HepG2 (cell line): ENCODE measurements around the gene RAB30. TPM values are rescaled to one million over a fixed set of nuclear protein-coding genes. Genes with fewer than 3 reads are reported as not detected.

ENCODE experiments used
- CEBPB ChIP-seq: IDR thresholded peaks from 2 replicates; pipeline ENCODE4 v1.6.1; 2011; ENCODE audit warnings: low read depth, low read length, improper control_type of control experiment, borderline replicate concordance
- DR1 ChIP-seq: sonication (generic); formaldehyde crosslinking; IDR thresholded peaks from 2 replicates; pipeline ENCODE4 v1.8.0; 2021; ENCODE audit warnings: mild to moderate bottlenecking, missing genetic modification reagents, inconsistent platforms
- FOXJ3 ChIP-seq: sonication (generic); formaldehyde crosslinking; IDR thresholded peaks from 2 replicates; pipeline ENCODE4 v1.4.0; 2020; ENCODE audit warnings: missing genetic modification reagents, mild to moderate bottlenecking, borderline replicate concordance
- HHEX ChIP-seq: IDR thresholded peaks from 2 replicates; pipeline ENCODE4 v1.6.1; 2016; ENCODE audit warnings: control low read depth
- HMG20A ChIP-seq: IDR thresholded peaks from 2 replicates; pipeline ENCODE4 v1.6.1; 2016; ENCODE audit warnings: borderline replicate concordance
- STAG1 ChIP-seq: sonication (generic); formaldehyde crosslinking; IDR thresholded peaks from 2 replicates; pipeline ENCODE4 v1.4.0; 2020; ENCODE audit warnings: missing genetic modification reagents
- TBL1XR1 ChIP-seq: fragments of 150-350 bp; IDR thresholded peaks from 2 replicates; pipeline ENCODE4 v1.6.1; 2014; ENCODE audit warnings: borderline replicate concordance, low read length; ENCODE audit not compliant: partially characterized antibody
- ZBTB3 ChIP-seq: sonication (generic); formaldehyde crosslinking; IDR thresholded peaks from 2 replicates; pipeline ENCODE4 v1.4.0; 2020; ENCODE audit warnings: low read depth, mild to moderate bottlenecking, moderate library complexity, missing genetic modification reagents, borderline replicate concordance
- ZMYM2 ChIP-seq: sonication (generic); formaldehyde crosslinking; IDR thresholded peaks from 2 replicates; pipeline ENCODE4 v1.8.0; 2022; ENCODE audit warnings: mild to moderate bottlenecking, missing genetic modification reagents
- ZNF17 ChIP-seq: sonication (generic); formaldehyde crosslinking; IDR thresholded peaks from 2 replicates; pipeline ENCODE4 v1.5.0; 2020; ENCODE audit warnings: mild to moderate bottlenecking, missing genetic modification reagents
- ZNF274 ChIP-seq: sonication (generic); formaldehyde crosslinking; IDR thresholded peaks from 2 replicates; pipeline ENCODE4 v1.5.1; 2020; ENCODE audit warnings: mild to moderate bottlenecking, missing genetic modification reagents
- ZNF329 ChIP-seq: sonication (generic); formaldehyde crosslinking; IDR thresholded peaks from 2 replicates; pipeline ENCODE4 v1.9.0; 2021; ENCODE audit warnings: low read depth, mild to moderate bottlenecking, missing genetic modification reagents
- ZNF33B ChIP-seq: sonication (generic); formaldehyde crosslinking; IDR thresholded peaks from 2 replicates; pipeline ENCODE4 v1.5.1; 2020; ENCODE audit warnings: mild to moderate bottlenecking, missing genetic modification reagents
- ZNF34 ChIP-seq: sonication (generic); formaldehyde crosslinking; IDR thresholded peaks from 2 replicates; pipeline ENCODE4 v1.4.0; 2020; ENCODE audit warnings: mild to moderate bottlenecking, missing genetic modification reagents, borderline replicate concordance
- ZNF343 ChIP-seq: sonication (generic); formaldehyde crosslinking; IDR thresholded peaks from 2 replicates; pipeline ENCODE4 v1.4.0; 2020; ENCODE audit warnings: mild to moderate bottlenecking, missing genetic modification reagents
- ZNF569 ChIP-seq: sonication (generic); formaldehyde crosslinking; IDR thresholded peaks from 2 replicates; pipeline ENCODE4 v1.5.0; 2020; ENCODE audit warnings: mild to moderate bottlenecking, missing genetic modification reagents, moderate library complexity, borderline replicate concordance
- ZNF615 ChIP-seq: sonication (generic); formaldehyde crosslinking; IDR thresholded peaks from 2 replicates; pipeline ENCODE4 v1.5.0; 2020; ENCODE audit warnings: mild to moderate bottlenecking, missing genetic modification reagents, borderline replicate concordance
- ZSCAN22 ChIP-seq: sonication (generic); formaldehyde crosslinking; IDR thresholded peaks from 2 replicates; pipeline ENCODE4 v1.4.0; 2020; ENCODE audit warnings: mild to moderate bottlenecking, missing genetic modification reagents
- polyA plus RNA-seq, 8 experiments: library from polyadenylated mRNA; depleted of rRNA in 3 of 8; stranded (reverse) in 7 of 8; unstranded in 1 of 8; fragments of >200 nt; fragmentation: Illumina TruSeq in 4 of 8; extraction: Trizol in 4 of 8; gene quantifications; 2 replicates each; pipeline versions ENCODE4 v1.2.1 to v1.2.3, GENCODE V29; 2011 to 2016; ENCODE audit warnings: low read depth in 4 of 8, missing spikeins in 1 of 8, mixed read lengths in 1 of 8; ENCODE audit not compliant: insufficient read depth in 1 of 8
- total RNA-seq, 5 experiments: library from RNA; depleted of rRNA; stranded (reverse); fragments of >200 nt; fragmentation: Illumina TruSeq; extraction: Trizol; gene quantifications; 2 replicates each; pipeline ENCODE4 v1.2.3, GENCODE V29; 2016; ENCODE audit warnings: low read depth in 1 of 5
- TF ChIP-seq, protein P1 (sequence below): sonication (generic); formaldehyde crosslinking; IDR thresholded peaks from 2 replicates; pipeline ENCODE4 v1.5.0; 2020; ENCODE audit warnings: mild to moderate bottlenecking, missing genetic modification reagents
- TF ChIP-seq, protein P2 (sequence below): IDR thresholded peaks from 2 replicates; pipeline ENCODE4 v1.6.1; 2018; ENCODE audit warnings: missing genetic modification reagents
- TF ChIP-seq, protein P3 (sequence below): sonication (generic); formaldehyde crosslinking; IDR thresholded peaks from 2 replicates; pipeline ENCODE4 v1.4.0; 2020; ENCODE audit warnings: low read depth, missing genetic modification reagents

Gene RAB30
- total and polyA plus RNA-seq, 2 of the 13 experiments (the other 11 are each of a cell fraction or from before 2014, with no cell fraction given): 3.7 to 5.0 TPM

DNA sequence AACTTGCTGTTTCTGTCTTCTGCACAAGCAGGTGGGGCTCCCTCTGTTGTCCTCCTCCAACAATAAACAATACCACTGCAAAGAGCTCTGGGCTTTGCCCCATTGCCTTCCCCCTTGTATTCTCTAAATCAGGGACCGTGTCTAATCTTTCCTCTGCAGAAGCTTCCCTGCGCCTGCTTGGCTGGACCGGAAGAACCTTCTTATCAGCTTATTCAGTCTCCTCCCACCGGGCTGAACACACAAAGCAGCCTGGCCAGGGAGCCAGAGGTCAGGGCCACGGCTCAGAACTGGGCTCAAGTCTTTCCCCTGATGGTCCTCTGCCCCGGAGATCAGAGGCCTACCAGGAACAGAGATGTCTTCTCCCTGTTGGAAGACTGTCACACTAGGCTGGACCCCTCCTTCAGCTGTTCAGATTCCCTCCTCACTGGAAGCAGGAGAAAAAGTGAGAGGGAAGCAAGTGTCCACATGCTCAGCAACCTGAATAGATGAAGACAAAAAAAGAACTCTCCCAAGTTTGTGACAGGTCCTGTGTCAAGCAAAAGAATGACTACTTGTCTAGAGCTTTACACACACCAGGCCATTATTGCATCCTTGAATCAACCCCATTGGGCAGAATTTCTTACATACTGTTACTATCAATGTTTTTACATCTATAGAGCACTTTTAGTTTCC is 63.7 kb downstream of the RAB30 start (continued):
- TF ChIP-seq TBL1XR1 (no peak), STAG1 (CRISPR knock-in tag) (no peak; the same call in 1 of the 2 replicates), FOXJ3 (peak; percentile 89; the same call in 1 of the 2 replicates), ZNF343 (CRISPR knock-in tag) (0 out of 2 replicates have a peak, but pooled peaks have one; percentile 56), DR1 (CRISPR knock-in tag) (no peak), CEBPB (no peak), ZBTB3 (CRISPR knock-in tag) (no peak; the same call in 1 of the 2 replicates), HMG20A (CRISPR knock-in tag) (peak; percentile 77; the same call in 1 of the 2 replicates), ZNF274 (no peak), ZNF33B (CRISPR knock-in tag) (no peak), ZNF615 (CRISPR knock-in tag) (no peak), ZNF34 (0 out of 2 replicates have a peak, but pooled peaks have one; percentile 58), HHEX (CRISPR knock-in tag) (peak; percentile 58; the same call in 1 of the 2 replicates), ZSCAN22 (CRISPR knock-in tag) (no peak), ZNF329 (CRISPR knock-in tag) (no peak), ZNF569 (no peak), ZNF17 (CRISPR knock-in tag) (no peak), ZMYM2 (peak; percentile 68)
- TF ChIP-seq, protein P1, sequence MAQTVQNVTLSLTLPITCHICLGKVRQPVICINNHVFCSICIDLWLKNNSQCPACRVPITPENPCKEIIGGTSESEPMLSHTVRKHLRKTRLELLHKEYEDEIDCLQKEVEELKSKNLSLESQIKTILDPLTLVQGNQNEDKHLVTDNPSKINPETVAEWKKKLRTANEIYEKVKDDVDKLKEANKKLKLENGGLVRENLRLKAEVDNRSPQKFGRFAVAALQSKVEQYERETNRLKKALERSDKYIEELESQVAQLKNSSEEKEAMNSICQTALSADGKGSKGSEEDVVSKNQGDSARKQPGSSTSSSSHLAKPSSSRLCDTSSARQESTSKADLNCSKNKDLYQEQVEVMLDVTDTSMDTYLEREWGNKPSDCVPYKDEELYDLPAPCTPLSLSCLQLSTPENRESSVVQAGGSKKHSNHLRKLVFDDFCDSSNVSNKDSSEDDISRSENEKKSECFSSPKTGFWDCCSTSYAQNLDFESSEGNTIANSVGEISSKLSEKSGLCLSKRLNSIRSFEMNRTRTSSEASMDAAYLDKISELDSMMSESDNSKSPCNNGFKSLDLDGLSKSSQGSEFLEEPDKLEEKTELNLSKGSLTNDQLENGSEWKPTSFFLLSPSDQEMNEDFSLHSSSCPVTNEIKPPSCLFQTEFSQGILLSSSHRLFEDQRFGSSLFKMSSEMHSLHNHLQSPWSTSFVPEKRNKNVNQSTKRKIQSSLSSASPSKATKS: no peak
- TF ChIP-seq, protein P2, sequence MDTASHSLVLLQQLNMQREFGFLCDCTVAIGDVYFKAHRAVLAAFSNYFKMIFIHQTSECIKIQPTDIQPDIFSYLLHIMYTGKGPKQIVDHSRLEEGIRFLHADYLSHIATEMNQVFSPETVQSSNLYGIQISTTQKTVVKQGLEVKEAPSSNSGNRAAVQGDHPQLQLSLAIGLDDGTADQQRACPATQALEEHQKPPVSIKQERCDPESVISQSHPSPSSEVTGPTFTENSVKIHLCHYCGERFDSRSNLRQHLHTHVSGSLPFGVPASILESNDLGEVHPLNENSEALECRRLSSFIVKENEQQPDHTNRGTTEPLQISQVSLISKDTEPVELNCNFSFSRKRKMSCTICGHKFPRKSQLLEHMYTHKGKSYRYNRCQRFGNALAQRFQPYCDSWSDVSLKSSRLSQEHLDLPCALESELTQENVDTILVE (CRISPR knock-in tag): no peak
- TF ChIP-seq, protein P3, sequence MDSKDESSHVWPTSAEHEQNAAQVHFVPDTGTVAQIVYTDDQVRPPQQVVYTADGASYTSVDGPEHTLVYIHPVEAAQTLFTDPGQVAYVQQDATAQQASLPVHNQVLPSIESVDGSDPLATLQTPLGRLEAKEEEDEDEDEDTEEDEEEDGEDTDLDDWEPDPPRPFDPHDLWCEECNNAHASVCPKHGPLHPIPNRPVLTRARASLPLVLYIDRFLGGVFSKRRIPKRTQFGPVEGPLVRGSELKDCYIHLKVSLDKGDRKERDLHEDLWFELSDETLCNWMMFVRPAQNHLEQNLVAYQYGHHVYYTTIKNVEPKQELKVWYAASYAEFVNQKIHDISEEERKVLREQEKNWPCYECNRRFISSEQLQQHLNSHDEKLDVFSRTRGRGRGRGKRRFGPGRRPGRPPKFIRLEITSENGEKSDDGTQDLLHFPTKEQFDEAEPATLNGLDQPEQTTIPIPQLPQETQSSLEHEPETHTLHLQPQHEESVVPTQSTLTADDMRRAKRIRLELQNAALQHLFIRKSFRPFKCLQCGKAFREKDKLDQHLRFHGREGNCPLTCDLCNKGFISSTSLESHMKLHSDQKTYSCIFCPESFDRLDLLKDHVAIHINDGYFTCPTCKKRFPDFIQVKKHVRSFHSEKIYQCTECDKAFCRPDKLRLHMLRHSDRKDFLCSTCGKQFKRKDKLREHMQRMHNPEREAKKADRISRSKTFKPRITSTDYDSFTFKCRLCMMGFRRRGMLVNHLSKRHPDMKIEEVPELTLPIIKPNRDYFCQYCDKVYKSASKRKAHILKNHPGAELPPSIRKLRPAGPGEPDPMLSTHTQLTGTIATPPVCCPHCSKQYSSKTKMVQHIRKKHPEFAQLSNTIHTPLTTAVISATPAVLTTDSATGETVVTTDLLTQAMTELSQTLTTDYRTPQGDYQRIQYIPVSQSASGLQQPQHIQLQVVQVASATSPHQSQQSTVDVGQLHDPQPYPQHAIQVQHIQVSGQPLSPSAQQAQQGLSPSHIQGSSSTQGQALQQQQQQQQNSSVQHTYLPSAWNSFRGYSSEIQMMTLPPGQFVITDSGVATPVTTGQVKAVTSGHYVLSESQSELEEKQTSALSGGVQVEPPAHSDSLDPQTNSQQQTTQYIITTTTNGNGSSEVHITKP (CRISPR knock-in tag): no peak
